GM12872 (cell line): Measurements from ENCODE around the gene ZSCAN22.

ENCODE experiments used
- CTCF ChIP-seq: IDR thresholded peaks from 3 replicates; pipeline ENCODE4 v1.5.1; 2011; ENCODE audit warnings: low read depth, mild to moderate bottlenecking, low read length, moderate library complexity; ENCODE audit not compliant: insufficient read depth

Gene ZSCAN22

GRCh38 chr19:58362272-58362994 lies 35.6 kb downstream of the ZSCAN22 start, which contains the start of gene ZNF497:
Gene ZNF497, minus strand, starts transcription at chr19:58362751. Its CDS starts 5,116 bp downstream, at chr19:58357635.
- no peak for TF ChIP-seq CTCF

- no peak for TF ChIP-seq CTCF
Observed at GRCh38 chr19:58364146-58364545, 37.4 kb downstream of the ZSCAN22 start.

GRCh38 chr19:58366585-58367430 lies 40.0 kb downstream of the ZSCAN22 start:
- TF ChIP-seq CTCF, result no peak

- TF ChIP-seq CTCF, result no peak
Observed at GRCh38 chr19:58367698-58368454, 41.1 kb downstream of the ZSCAN22 start.

- TF ChIP-seq CTCF, result no peak
Observed at GRCh38 chr19:58368561-58369360, 42.0 kb downstream of the ZSCAN22 start.

- 0 out of 3 replicates have a peak, but pooled peaks have one; percentile 8 for TF ChIP-seq CTCF
Observed at GRCh38 chr19:58372311-58373133, 45.7 kb downstream of the ZSCAN22 start.
